Astrocyte of the hippocampus (primary cell): ENCODE measurements around the gene KRT14.
"Not testable (repeated sequence)": the region's sequence is repeated elsewhere in the genome, so short reads cannot be mapped to it uniquely, and the experiment has no call there.

Experiments
- DNase-seq: peaks from one replicate; pipeline ENCODE4 v3.0.0; 2011; ENCODE audit warnings: low read depth, low spot score

KRT14 gene

GRCh38 chr17:41610061-41610517 is 23.4 kb upstream of the KRT14 start:
- not testable (repeated sequence) for DNase-seq

- DNase-seq, result not testable (repeated sequence)
Observed at GRCh38 chr17:41606930-41607329, 20.2 kb upstream of the KRT14 start.

GRCh38 chr17:41602524-41602923 is 15.8 kb upstream of the KRT14 start:
- DNase-seq, result no peak

DNA sequence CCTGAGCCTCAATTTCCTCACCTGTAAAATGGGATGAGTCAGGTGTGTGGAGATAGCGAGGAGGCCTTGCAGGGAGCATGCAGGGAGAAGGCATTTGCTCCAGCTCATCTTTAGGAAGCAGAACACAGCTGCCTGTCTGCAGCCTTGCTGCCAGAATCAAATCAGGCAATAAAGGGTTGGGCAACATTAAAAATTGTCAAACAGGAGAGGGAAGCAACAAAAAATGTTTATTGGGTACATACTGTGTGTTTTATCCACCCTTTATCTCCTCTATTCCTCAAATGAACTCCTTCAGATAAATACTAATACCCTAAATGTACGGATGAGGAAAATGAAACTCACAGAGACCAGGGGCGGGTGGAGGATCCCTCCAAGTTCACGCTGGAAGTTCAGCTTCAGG is 13.6 kb upstream of the KRT14 start:
- no peak for DNase-seq

- no peak for DNase-seq
Observed at GRCh38 chr17:41599680-41600079, 13.0 kb upstream of the KRT14 start.

DNA sequence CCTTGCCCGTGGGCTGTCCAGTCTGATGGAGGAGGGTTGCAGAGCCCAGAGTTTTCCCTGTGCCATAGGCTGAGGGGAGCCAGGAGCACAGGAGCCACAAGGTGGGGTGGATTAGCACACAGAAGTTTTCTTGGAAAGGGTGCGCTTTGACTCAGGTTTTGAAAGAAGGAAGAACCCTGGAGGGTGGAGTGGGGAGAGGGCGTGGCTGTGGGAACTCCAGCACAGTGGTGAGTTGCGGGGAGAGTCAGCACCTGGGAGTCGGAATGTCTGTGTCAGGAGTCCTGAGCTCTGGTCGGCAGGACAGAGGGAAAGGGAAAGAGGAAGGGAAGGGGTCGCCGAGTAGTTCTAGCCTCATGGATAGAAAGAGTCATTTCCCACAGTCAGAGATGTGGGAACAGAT is 8.9 kb upstream of the KRT14 start:
- DNase-seq, result no peak

DNA sequence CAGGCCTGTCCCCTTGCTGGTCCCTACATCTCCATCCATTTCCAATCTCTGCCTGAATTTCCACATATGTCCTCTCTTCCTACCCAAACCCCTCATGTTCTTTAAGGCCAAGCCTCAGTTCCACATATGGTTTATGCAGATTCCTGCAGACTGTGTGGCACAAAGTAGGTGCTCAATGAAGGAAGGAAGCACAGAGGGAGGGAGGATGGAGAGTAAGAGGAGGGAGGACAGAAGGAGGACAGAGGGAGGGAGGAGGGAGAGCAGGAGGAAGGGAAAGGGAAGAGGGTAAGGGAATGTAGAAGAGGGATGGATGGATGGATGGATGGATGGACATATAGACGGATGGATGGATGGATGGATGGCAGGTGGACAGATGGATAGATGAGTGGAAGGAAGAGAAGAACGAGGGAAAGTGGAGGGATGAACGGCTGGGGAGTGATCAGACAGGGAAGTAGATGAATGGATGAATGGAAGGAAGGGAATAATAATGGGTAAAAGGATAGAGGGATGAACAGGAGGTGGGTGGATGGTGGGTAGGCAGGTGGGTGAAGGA is 7.7 kb upstream of the KRT14 start:
- no peak for DNase-seq

- no peak for DNase-seq
Observed at GRCh38 chr17:41593306-41593981, 6.7 kb upstream of the KRT14 start.

GRCh38 chr17:41592601-41593305 is 6.1 kb upstream of the KRT14 start:
- DNase-seq, result no peak

GRCh38 chr17:41589301-41589700 is 2.6 kb upstream of the KRT14 start:
- DNase-seq, result no peak

DNA sequence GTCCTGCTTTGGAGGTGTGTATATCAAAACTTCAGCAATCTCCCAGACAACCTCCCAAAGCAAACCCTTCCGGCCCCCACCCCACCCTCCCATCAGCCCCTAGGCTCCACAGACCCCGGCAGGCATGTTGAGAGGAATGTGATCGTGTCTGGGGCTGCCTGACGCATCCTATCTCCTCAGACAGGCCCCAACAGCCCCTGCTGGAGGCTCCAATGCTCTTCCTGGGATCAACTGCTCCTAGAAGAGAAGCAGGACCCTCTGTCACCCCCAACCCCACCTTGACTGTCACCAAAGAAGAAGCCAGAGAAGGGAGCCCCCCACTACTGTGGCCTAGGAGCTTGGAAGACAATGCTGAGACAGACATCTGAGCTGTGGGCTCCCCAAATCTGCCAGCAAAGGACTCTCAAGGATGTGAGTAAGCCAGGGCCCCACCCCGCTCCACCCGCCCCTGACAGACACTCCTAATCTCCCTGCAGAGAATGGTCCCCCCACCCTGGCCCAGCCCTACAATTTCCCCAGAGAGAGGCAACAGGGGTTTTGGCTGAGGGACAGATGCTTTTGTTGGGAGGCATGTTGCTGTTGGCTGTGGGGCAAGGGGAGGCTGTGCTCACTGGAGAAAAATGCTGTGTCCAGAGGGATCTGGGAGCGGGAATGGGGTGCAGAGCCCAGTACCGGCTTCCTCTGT is 1.6 kb upstream of the KRT14 start:
- DNase-seq, result peak; percentile 16

DNA sequence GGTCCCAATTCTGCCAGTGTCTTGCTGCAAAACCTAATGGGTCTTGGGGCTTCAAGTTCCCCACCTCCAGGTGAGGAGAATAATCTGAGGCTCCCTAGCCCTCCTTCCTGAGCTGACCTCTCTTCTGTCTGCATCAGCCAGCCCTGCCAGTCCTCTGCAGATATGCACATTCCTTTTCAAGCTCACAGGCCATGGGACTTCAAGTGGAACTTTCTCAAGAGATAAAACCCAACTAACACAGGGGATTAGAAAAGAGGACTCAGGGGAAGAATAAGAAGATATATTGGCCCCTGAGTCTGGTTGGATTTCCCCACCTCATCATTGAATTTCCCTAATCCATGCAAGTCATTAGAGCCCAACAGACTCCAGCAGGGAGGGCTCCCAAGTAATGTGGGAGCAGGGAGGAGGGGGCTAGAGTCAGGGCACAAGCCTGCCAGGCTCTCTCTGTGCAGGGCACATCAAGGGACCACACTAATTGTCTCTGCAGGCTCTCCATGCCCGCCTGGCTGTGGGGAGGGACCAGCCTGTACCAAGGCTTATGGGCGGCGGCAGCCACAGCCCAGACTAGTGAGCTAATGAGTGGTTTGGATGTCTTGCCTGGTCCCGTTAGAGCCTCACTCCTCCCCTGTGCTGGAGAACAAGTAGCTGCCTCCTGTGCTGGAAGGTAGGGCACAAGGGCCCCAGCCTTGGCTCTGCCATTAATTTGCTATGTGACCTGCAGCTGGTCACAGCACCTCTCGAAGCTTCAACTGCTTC is 1.2 kb downstream of the KRT14 start:
- DNase-seq, result no peak

DNA sequence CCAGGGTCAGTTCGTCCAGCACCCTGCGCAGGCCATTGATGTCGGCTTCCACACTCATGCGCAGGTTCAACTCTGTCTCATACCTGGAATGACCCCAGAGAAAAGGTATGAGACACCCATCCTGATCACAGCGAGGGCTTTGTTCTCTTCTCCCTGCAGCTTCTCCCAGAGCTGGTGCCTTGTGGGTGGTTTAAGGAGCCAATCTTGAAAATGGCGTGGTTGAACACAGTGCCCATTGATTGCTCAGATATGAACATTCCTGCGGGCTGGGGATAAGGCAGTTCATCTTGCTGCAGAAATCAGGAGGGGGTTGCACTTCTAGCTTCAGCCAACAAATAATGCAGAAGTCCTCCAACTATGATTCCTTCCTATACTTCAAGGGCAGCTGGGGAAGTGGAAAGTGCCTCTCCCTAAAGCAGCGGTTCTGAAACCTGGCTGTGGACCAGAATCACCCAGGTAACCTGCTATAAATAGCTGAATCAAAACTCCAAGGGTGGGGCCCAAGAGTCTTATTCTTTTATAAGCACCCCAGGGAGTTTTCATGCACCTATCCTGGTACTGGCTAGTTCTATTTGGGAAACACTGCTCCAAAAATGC is 2.3 kb downstream of the KRT14 start:
- DNase-seq, result not testable (repeated sequence)

DNA sequence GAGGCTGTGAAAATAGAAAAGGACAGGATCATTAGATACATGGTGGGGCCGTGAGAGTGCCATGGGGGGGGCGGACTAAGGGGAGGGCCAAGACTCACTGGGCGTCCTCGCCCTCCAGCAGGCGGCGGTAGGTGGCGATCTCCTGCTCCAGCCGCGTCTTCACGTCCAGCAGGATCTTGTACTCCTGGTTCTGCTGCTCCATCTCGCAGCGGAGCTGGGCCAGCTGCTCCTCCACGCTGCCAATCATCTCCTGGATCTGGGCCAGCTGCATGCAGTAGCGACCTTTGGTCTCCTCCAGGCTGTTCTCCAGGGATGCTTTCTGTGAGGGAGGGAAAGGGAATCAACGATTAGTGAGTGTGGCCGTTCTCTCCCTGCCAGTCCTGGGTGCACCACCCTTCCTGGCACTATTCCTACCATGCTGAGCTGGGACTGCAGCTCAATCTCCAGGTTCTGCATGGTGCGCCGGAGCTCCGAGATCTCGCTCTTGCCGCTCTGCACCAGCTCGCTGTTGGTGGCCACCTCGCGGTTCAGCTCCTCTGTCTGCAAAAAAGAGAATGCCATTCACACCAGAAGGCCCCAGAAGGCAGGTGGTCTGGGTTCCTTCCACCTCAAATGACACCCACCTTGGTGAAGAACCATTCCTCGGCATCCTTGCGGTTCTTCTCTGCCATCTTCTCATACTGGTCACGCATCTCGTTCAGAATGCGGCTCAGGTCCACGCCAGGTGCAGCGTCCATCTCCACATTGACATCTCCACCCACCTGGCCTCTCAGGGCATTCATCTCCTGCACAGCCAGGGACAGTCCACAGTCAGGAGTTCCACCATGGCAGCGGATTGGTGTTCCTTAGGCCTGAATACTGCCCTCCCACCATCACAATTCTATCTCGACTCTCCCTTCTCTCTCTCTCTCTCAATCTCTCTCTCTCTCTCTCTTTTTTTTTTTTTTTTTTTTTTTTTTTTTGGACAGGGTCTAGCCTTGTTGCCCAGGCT is 3.3 kb downstream of the KRT14 start:
- no peak for DNase-seq

- DNase-seq, result not testable (repeated sequence)
Observed at GRCh38 chr17:41582061-41582968, 4.4 kb downstream of the KRT14 start.

DNA sequence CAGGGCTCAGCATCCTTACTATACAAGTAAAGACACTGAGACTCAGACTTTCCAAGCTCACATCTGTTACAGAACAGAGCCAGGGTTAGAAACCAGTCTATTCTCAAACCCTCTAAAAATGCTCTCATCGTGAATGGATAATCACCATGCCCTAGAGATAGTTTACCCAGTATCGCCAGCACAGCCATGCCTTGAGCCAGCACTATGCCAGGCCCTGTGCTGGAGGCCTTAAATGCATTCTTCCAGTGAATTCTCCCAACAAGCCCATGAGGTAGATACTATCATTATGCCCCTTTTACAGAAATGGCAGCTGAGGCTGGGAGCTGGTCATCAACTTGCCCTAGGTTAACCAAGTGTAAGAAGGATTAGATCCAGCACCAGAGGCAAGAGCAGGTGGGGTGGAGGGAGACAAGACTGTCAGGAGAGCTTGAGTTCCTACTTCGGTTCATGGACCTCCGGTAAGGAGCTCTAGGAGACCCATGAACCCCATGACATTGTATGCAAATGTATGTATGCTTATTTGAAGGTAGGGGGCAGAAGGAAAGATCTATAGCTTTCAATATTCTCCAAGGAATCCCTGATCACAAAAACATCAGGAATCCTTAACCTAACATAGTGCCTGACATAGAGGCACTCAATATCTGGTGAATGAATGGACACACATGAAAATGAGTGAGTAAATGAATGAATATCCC is 5.2 kb downstream of the KRT14 start:
- no peak for DNase-seq

GRCh38 chr17:41580687-41581365 is 5.9 kb downstream of the KRT14 start:
- no peak for DNase-seq

DNA sequence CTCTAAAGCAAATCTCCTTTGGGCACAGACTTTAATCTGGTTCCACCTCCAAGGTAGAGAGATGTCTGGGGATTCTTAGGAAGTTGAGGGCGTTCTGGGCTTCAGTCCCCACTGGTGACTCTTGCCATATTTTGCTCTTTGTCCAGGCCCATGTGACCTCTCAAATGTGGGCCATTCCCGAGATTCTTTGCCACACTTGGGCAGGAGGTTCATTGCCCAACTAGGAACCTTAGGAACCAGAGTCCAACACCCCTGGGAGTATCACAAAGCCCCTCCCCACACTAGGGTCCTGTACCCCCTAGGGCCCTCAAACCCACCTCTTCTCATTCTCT is 6.5 kb downstream of the KRT14 start:
- DNase-seq, result no peak
